Measurements from ENCODE around the gene TFAP2E.

GRCh38 chr1:35535243-35535642 is 37.9 kb upstream of the TFAP2E start:
- TF ChIP-seq CTCF (IDR thresholded peaks at IDR 0.05; ENCODE audit: low read depth, low read length) (no peak), EZH2phosphoT487 (IDR thresholded peaks at IDR 0.05; ENCODE audit: low read depth) (no peak)
